Activated naive CD8-positive, alpha-beta T cell treated with anti-CD3 and anti-CD28 coated beads, Interleukin-2, amount 50 U/mL, for 16 hours (primary cell): ENCODE data around the gene PREX1.

Source experiments
- DNase-seq: peaks from one replicate; pipeline ENCODE4 v3.0.0-alpha.2; 2020; ENCODE audit warnings: low read depth, low spot score

PREX1 gene

DNA sequence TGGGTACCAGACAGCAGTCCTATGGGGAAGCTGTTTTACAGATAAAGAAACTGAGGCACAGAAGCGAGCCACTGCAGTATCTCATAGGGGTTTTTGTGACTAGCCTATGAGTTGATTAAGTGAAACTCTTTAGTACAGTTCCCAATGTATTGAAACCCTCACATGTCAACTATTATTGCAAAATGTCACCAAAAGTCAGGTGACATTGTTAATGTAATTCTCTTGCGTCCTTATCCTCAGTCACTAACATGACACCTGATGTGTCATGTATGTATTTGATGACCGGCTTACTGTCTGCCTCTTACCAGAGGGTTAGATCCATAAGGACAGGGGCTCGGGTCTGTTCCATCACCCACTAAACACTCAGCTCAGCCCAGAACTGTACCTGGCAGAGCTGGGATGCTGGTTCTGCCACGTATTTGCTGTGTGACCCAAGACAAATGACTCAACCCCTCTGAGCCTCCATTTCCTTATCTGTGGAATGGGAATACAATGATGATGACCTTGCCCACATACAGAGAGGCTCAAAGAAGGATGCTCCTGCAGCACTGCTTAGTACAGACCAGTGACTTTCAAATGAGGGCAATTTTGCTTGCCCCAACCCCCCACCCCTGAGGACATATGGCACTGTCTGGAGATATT, 32.9 kb downstream of the PREX1 start:
- DNase-seq, result no peak

DNA sequence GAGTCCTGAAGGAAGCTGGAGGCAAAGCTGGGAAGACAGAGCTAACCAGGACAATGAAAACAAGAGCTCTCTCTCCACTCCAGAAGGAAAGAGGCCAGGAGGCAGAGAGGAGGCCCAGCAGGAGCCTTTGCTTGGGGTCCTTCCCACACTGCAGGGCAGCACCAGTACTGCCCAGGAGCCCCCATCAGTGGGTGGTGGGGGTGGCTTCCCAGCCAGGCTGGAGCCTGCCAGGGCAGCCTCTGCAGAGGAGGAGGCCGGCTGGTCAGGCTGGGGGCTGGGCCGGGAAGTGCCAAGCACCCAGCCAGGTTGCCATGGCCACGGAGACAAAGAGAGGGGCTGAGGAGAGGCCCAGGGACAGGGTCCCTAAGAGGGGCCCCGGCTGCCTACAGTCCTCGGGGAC, 33.4 kb downstream of the PREX1 start:
- DNase-seq, result no peak

DNA sequence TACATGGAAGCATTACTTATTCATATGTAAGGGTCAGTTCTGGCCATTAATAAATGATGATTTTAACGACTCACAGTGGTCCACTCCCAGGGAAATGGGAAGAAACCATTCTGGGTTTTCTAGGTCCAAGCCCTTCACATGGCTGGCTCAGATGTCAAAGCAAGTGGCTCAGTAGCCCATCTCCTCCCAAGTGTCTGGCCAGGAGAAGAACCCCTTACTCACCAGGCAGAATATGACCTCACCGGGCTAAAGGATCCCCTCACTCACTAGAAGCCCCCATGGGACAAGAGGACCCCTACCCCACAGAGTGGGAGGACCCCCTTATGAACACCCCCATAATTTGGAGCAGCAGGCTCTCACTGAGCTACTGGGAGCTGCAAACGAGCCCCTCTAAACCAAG, 34.0 kb downstream of the PREX1 start:
- no peak for DNase-seq

DNA sequence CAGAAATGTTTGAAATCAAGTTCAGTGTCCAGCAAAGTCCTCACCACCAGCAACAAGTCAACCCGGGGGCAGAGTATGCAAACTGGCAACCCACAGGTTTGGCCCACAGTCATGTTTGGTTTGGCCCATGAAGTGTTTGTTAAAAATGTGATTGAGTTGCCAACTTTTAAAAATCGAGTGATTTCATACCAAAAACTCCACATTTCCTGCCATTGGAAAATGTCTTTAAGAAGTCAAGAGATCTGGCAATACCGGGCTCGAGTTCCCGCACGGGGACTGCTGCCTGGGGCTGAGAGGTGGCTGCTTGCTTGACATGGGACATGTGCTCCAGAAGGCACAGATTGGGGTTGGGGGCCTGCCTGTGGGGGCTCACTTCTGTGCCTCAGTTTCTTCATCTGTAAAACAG, 36.1 kb downstream of the PREX1 start:
- no peak for DNase-seq

DNA sequence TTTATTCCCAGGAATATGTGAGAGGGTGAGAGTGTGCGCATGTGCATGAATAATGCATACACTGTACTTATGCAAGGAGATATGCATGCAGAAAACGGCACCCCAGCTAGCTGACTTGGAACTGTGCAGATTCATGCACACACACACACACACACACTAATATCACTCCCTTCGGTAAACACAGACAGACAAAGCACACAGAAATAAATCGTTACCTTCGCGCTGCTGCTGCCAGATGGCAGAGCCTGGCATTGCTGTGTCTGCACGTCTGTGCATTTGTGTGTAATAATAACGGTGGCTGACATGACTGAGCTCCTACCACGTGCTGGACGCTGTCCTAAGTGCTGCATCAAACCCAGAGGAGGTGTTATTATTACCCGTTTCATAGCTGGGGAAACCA, 36.8 kb downstream of the PREX1 start:
- DNase-seq, result no peak

DNA sequence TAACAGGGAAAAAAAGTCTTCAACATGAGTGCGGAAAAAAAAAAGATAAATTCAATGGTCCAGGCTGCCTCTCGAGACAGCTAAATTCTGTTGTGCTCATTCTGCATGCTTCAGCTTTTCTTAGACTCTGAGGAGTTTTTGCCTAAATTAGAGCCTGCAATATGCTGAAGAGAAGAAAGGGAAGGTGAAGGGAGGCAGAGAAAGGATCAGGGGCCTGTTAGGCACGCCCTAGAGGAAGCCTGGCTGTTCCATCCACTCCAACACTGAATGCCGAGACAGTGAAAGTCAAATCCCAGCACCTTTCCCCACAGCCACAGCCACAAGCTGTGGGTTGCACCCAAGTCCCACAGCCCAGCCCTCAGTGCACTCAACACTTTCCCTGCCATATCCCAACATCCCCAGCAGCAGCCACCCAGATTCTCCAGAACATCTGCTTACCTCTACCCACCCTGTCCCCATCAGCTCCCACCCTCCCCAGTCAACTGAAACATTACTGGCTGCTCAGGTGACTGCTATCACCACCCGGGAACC, 37.3 kb downstream of the PREX1 start:
- no peak for DNase-seq

DNA sequence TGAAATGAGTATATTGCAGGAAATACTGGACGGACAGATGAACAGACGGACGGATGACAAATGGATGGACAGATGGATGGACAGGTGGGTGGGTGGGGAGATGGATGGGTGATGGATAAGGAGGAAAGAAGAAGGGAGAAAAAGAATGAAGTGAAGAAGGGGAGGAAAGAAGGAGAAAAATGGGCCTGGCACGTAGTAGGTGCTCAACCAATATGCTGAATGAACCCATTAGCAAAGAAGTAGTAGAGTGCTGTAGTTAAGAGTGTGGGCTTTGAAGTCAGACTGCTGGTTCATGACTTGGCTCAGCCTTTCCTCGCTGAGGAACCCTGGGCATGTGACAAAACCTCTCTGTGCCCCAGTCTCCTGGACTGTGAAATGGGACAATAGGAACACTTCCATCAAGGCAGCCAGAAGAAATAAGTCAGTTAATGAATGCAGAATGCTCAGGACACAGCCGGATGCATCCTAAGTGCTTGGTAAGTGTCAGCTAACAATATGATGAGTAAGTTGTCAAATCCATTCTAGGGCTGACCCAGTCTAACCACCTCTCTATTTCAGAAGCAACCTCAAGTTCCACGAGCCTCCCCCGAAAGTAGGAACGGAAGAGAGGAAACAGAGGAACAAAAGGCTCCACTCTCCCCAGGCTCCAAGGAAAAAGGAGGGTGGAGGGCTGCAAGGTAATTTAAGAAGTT, 37.9 kb downstream of the PREX1 start:
- DNase-seq, result no peak

DNA sequence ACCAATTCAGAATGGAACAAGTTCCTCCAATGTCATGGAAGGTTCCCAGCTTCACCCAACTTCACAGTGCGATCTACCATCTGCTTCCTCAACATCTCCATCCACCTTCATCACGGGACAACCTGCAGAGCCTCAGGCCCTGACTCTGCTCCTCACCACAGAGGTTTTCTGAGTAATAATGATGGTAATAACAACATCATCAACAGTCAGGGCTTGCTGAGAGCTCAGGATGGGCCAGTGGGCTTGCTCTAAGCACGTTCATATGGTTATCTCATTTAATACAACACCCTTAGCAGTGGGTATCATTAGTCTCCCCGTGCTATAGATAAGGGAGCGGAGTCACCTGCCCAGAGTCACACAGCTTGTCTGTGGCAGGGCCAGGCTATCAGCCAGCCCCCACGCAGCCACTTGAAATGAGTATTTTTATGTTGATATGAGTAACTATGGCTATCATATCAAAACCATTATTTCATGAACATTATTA, 38.6 kb downstream of the PREX1 start:
- DNase-seq, result no peak

DNA sequence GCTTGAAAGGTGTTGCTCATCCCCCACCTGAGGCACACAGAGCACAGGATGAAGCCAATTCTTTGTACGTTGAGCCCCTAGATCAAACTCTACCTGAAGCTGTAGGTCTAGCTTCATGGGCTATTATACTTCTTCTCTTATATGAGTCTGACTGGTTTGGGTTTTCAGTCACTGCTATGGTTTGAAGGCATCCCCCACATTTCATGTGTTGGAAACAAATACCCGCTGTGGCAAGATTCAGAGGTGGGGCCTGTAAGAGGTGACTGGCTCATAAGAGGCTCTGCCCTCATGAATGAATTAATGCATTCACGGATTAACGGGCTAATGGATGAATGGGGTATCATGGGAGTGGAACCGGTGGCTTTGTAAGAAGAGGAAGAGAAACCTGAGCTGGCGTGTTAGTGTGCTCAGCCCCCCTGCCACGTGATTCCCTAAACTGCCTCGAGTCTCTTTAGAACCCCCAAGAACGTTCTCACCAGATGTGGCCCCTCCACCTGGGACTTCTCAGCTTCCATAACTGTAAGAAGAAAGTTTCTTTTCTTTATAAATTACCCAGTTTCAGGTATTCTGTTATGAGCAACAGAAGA, 39.2 kb downstream of the PREX1 start:
- DNase-seq, result no peak

DNA sequence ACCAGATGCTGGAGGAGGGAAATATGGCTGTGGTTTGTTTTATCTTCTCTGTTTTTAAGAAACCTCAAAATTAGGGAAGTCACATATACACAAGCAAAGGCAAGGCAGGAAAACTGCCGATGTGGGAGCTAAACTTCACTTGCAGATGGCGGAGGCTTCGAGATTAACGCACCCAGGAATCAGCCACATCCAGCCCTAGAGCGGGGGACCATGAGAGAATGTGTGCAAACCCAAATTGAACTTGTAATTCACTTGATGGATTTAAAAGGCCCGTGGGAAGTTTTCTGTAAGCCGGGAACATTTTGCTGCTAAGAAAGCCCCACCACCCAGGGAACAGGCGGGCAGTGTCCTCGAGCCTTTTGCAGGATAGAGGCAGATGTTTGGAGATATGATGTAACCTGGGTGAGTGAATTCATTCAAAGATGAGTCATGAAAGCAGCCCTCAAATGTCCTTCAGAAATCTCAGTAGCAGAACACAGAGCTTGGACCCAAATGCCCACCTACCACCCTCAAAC, 39.9 kb downstream of the PREX1 start:
- no peak for DNase-seq

DNA sequence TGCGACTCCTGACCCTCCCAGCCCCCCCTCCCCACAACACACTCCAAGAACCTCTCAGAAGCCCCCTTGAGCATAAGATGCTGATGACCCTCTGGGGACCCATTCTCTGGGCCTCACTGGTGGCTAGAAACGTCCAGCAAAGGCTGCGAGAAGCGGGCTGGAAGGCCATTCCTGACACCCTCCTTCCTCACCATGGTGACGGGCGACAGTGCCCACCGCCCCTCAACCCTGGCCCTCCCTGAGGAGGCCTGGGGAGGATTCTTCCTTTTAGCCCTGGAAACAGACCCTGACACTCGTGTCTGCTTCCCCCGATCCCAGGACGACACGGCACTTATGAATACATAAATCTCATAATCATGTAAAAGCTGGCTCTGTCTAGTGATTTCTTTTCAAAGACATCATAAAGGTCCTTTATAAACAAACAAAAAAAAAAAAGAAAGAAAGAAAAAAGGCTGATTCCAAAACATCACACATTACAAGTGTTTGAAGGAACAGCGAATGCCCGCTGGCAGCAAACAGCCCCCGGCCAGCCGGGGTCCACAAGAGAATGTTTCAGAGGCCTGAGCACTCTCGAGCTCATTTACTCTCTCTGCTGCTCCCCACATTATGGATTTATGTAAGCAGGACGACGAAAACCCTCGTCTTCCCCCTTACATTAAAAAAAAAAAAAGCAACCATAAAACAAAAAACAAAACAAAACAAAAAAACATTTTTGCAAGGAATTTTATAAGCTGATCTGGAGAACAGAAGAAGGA, 40.7 kb downstream of the PREX1 start:
- DNase-seq, result no peak

DNA sequence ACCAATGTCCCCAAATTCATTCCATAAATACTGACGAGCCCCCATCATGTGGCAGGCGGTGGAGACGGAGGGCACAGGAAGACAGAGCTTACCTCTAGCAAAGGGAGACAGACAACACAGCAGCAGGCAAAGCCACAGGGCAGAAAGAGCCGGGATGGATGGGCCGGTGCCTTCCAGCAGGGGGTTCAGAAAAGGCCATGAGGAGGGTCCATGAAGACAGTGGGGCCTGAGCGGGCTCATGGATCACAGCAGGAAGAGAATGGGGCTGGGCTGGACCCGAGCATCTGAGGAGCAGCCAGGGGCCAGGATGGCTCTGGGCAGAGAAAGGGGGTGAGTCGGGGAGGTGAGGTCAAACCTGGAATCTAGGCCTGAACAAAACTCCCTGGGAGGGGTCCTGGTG, 42.0 kb downstream of the PREX1 start:
- DNase-seq, result no peak

DNA sequence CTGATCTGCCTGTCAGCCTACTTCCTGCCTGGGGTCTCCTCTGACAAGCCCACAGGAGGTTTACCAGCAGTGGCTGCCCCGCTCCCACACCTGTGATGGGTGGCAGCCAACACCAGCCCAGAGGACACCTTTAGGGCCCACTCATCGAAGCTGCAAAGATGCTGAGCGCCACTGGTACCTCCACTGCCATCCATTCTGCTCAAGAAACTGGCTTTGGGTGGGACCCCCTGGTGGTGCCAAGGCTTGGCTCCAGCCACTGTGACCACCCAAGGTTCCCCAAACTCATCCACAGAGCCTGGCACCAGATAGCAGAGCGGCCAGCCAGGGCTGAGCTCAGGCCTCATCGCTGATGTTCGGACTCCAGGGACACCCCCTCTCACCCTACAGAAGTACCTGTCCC, 42.5 kb downstream of the PREX1 start:
- no peak for DNase-seq

DNA sequence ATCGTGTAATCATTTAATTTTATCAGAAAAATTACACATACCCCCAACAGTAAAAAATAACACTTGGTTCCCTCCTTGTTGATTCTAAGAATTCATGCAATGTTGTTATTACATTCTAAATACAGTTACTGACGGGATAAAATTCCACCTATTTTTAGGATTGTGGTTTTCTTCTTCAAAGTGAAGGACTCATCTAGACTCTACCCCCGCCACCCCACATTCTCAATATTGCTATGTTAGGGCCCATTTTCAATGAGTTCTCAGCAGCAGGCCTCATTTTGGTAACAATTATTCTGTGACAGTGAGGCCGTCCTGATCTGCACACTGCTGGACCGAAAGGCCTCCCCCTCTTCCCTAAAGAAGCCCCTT, 43.5 kb downstream of the PREX1 start:
- no peak for DNase-seq

DNA sequence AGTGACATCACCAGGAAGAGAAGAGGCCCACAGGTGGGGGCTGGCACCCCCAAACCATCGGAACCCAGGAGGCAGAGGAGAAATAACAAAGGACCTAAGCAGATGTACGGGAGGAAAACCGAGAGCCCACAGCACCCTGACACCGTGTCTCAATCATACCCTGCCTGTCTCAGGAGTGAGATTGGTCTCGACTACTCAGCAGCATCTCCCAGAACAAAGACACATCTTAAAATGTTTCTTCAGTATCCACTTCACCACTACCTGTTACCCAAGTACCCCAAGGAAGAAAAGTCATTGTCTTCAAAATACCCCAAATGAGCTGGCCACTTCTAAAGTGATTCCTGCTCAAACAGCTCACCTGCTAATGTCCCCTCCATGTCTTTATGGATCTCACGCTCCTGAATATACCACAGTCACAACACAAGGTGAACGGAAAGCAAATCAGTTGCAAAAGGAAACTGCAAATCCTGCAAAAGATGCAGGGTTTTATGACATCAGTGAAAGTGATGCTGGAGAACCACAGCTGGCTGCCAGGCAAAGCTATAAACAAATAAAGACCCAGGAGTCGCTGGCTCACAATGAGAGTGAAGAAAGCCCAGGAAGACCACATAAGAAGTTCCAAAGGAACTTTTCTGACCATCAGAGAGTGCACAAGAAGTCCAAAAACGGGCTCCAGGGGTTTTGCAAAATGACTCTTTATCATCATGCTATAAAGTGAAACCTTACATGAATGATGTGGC, 44.1 kb downstream of the PREX1 start:
- no peak for DNase-seq

DNA sequence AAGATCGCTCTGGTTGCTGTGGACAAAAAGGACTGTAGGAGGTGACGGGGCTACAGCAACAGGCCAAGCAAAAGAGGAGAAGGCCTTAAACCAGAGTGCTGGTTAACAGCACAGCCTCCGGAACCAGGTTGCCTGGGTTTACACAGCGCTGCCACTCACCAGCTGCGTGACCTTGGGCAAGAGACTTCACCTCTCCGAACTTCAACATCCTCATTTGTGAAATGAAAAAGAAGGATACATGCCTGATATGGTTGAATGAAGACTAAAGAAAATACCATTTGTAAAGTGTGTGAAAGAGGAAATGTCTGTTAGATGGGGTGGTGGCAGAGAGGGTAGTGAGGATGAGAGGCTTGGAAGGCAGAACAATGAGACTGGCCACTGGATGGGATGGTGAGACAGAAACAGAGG, 44.9 kb downstream of the PREX1 start:
- no peak for DNase-seq

DNA sequence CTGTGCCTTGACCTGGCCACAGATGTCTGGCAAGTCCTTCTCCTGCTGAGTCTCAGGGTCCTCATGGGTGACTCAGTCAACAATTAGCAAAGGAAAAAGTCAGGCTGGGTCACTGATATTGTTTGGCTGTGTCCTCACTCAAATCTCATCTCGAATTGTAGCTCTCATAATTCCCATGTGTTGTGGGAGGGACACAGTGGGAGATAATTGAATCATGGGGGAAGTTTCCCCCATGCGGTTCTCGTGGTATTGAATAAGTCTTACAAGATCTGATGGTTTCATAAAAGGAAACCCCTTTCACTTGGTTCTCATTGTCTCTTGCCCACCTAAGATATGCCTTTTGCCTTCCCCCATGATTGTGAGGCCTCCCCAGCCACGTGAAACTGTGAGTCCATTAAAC, 45.7 kb downstream of the PREX1 start:
- DNase-seq, result no peak

DNA sequence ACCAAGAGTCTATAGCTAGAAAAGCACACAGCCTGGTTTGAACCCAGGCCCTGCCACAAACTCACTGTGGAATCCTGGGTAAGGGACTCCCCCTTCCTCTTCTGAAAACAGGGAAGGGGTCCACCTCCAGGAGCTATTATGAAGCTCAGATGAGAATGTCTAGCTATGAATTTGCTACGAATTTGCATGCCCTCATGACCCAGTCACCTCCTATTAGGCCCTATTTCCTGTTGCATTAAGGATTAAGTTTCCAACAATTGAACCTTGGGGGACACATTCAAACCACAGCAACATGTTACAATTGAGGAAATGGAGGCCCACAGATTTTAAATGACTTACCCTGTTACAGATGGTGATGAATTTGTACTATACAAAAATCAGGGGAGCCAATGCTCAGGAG, 46.2 kb downstream of the PREX1 start:
- no peak for DNase-seq

DNA sequence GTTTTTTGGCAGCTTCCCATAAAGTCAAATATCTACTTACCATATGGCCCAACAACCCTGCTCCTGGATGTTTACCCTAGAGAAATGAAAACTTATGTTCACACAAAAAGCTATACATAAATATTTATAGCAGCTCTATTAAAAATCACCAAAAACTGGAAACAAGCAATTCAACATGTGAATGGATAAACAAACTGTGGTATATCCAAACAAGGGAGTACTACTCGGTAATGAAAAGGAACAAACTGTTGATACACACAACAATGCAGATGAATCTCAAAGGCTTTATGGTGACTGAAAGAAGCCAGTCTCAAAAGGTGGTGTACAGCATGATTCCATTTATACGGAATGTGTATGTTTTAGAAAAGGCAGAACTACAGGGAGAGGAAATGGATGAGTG, 48.4 kb downstream of the PREX1 start:
- no peak for DNase-seq

DNA sequence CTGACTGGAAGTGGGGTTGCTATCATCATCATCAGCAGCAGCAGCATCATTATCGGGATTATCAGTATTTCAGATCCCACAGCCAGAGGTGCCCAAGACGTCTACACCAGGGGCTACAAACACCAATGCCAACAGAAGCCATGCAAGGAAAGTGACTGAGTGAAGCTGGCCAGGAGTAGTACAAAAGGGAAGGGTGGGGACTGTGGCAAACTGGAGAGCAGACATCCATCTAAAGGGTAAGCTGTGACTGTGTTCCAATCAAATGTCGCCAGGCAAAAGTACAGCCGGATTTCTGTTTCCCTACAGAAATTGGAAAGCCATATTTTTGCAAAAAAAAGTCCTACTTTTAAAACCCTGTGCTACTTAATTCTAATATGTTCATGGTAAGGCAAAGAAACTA, 50.0 kb downstream of the PREX1 start:
- no peak for DNase-seq

DNA sequence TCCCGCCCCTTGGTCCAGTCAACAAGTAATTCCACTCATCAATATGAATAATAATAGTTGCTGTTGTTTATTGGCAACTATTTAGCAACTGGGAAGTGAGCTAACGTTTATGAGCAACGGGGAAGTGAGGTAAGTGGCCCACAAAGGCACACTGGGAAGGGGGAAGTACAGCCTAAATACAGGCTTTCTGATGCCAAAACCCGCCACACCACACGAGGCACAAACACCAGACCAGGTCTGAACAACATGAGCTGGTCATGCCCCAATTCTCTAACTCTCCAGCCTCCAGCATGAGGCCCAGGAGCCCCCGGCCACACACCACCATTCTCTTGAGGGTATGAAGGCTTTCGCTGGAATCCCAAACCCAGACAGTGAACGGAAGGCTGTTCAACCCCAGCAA, 50.8 kb downstream of the PREX1 start:
- DNase-seq, result no peak
